ENCODE measurements around the gene NKD2.

Gene NKD2

GRCh38 chr5:1054018-1054798, 45.6 kb downstream of the NKD2 start:
- H3K9me2 ChIP-seq (replicated peaks; ENCODE audit: insufficient read depth, low read length): no peaks in the 10 kb centered on the region
- H3K9me3 ChIP-seq (ENCODE audit: insufficient read depth, low read length): no peaks in the 10 kb centered on the region
- H3K79me2 ChIP-seq (ENCODE audit: insufficient read depth, low read length): no peaks in the 10 kb centered on the region
- H3K4me2 ChIP-seq (ENCODE audit: low read depth, low read length, poor library complexity, severe bottlenecking): no peak overlapping the region
- H3F3A ChIP-seq (ENCODE audit: insufficient read depth): no peaks in the 10 kb centered on the region
- no peak overlapping the region for H3K27ac ChIP-seq (ENCODE audit: low read depth, low read length)
- H3K27me3 ChIP-seq (ENCODE audit: low read length): no peaks in the 10 kb centered on the region
- no peaks in the 10 kb centered on the region for H4K20me1 ChIP-seq (ENCODE audit: low read depth, low read length)
- no peak overlapping the region for H3K9ac ChIP-seq (ENCODE audit: low read length)
- H3K4me3 ChIP-seq (ENCODE audit: insufficient read depth, low read length, poor library complexity, severe bottlenecking): no peak overlapping the region
- no peak for TF ChIP-seq EZH2phosphoT487 (conservative IDR thresholded peaks at IDR 0.05; ENCODE audit: low read length)
- TF ChIP-seq CTCF (IDR thresholded peaks at IDR 0.05; ENCODE audit: insufficient read depth, low read length, poor library complexity, severe bottlenecking): no peak
- no peak overlapping the region for H2AFZ ChIP-seq (ENCODE audit: low read depth, low read length, severe bottlenecking)
- H3K36me3 ChIP-seq (ENCODE audit: low read length): no peaks in the 10 kb centered on the region

GRCh38 chr5:1054799-1055775, 46.5 kb downstream of the NKD2 start:
- no peak overlapping the region for H3K9ac ChIP-seq (ENCODE audit: low read length)
- no peaks in the 10 kb centered on the region for H4K20me1 ChIP-seq (ENCODE audit: low read depth, low read length)
- TF ChIP-seq EZH2phosphoT487 (conservative IDR thresholded peaks at IDR 0.05; ENCODE audit: low read length) (no peak), CTCF (IDR thresholded peaks at IDR 0.05; ENCODE audit: insufficient read depth, low read length, poor library complexity, severe bottlenecking) (no peak)
- H3K9me2 ChIP-seq (replicated peaks; ENCODE audit: insufficient read depth, low read length): no peaks in the 10 kb centered on the region
- no peaks in the 10 kb centered on the region for H3K79me2 ChIP-seq (ENCODE audit: insufficient read depth, low read length)
- H3K9me3 ChIP-seq (ENCODE audit: insufficient read depth, low read length): no peaks in the 10 kb centered on the region
- no peak overlapping the region for H3K4me2 ChIP-seq (ENCODE audit: low read depth, low read length, poor library complexity, severe bottlenecking)
- H3K27me3 ChIP-seq (ENCODE audit: low read length): no peaks in the 10 kb centered on the region
- no peak overlapping the region for H2AFZ ChIP-seq (ENCODE audit: low read depth, low read length, severe bottlenecking)
- no peak overlapping the region for H3K4me3 ChIP-seq (ENCODE audit: insufficient read depth, low read length, poor library complexity, severe bottlenecking)
- H3F3A ChIP-seq (ENCODE audit: insufficient read depth): no peaks in the 10 kb centered on the region
- no peak overlapping the region for H3K27ac ChIP-seq (ENCODE audit: low read depth, low read length)
- no peaks in the 10 kb centered on the region for H3K36me3 ChIP-seq (ENCODE audit: low read length)

DNA sequence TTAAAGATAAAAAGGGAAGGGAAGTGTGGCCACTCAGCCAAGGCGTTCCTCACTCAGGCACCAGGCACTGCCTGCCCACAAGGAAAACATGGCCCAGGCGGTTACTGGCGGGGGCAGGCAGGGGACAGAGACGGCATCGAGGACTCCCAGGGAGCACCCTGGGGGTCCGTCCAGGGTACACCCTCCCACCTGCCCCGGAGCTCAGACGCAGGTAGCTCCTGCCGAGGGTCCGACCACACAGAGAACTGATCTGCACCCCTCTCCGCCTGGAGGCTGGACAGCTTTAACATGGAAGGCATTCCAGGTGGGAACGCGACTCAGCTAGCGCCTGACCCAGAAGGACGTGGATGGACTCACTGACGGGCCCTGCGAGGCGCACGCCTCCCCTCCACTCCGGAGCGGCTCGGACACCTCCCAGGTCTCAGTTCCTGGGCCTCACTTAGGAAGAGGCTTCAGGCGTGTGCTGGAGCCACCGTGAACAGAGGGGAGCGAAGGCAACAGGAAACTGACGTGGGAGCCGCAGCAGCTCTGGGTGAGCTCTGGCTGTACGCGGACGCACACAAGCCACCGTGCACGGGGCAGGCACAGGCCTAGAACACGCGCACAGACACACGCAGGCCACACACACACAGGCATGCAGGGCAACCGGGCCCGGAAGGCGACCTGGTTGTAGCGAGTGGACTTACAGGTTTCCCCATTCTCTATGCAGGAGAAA, 47.5 kb downstream of the NKD2 start:
- H3K9me3 ChIP-seq (ENCODE audit: insufficient read depth, low read length): no peaks in the 10 kb centered on the region
- H3K9me2 ChIP-seq (replicated peaks; ENCODE audit: insufficient read depth, low read length): no peaks in the 10 kb centered on the region
- H4K20me1 ChIP-seq (ENCODE audit: low read depth, low read length): no peaks in the 10 kb centered on the region
- no peak overlapping the region for H2AFZ ChIP-seq (ENCODE audit: low read depth, low read length, severe bottlenecking)
- H3K4me2 ChIP-seq (ENCODE audit: low read depth, low read length, poor library complexity, severe bottlenecking): no peak overlapping the region
- TF ChIP-seq CTCF (IDR thresholded peaks at IDR 0.05; ENCODE audit: insufficient read depth, low read length, poor library complexity, severe bottlenecking) (no peak), EZH2phosphoT487 (conservative IDR thresholded peaks at IDR 0.05; ENCODE audit: low read length) (no peak)
- no peak overlapping the region for H3K4me3 ChIP-seq (ENCODE audit: insufficient read depth, low read length, poor library complexity, severe bottlenecking)
- H3K27ac ChIP-seq (ENCODE audit: low read depth, low read length): no peak overlapping the region
- no peaks in the 10 kb centered on the region for H3F3A ChIP-seq (ENCODE audit: insufficient read depth)
- no peak overlapping the region for H3K9ac ChIP-seq (ENCODE audit: low read length)
- H3K27me3 ChIP-seq (ENCODE audit: low read length): no peaks in the 10 kb centered on the region
- no peaks in the 10 kb centered on the region for H3K79me2 ChIP-seq (ENCODE audit: insufficient read depth, low read length)
- no peaks in the 10 kb centered on the region for H3K36me3 ChIP-seq (ENCODE audit: low read length)
